Vagina (tissue), 2 donors: ENCODE measurements around the gene ABCB1.

Source experiments
- POLR2AphosphoS5 ChIP-seq, 2 donors: sonication (generic); formaldehyde crosslinking; IDR thresholded peaks; one replicate each; pipeline ENCODE4 v1.9.0; 2017; ENCODE audit warnings: antibody characterized with exemption in 2 of 2, mild to moderate bottlenecking in 2 of 2, low read depth in 1 of 2; ENCODE audit not compliant: insufficient read depth in 1 of 2
- TF ChIP-seq, protein P1 (sequence below), 3 experiments: fragments of 450-650 bp in 2 of 3; fragments of 200-600 bp in 1 of 3; sonication (generic) in 1 of 3; IDR thresholded peaks; one replicate each; pipeline ENCODE4 v1.5.1; 2017 to 2019; ENCODE audit warnings: antibody characterized with exemption in 3 of 3, mild to moderate bottlenecking in 2 of 3, moderate library complexity in 2 of 3

DNA sequence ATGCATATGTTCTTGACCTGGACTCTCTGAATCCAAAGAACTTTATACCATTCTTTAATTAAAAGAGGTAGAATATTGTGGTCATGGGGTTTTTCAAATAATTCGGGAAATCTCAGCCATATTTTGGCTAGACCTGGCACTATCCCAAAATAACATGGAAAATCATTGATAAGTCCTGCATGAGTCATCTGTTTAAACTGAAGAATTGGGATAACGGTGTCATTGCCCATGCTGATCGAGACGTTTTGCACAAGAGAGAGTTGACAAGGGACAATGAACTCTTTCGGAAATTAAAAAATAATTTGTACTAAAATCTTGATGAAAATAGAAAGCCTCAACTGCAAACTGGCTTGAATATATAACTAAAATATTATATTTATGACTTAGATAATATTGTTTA, 105.3 kb downstream of the ABCB1 start:
- TF ChIP-seq, protein P1, sequence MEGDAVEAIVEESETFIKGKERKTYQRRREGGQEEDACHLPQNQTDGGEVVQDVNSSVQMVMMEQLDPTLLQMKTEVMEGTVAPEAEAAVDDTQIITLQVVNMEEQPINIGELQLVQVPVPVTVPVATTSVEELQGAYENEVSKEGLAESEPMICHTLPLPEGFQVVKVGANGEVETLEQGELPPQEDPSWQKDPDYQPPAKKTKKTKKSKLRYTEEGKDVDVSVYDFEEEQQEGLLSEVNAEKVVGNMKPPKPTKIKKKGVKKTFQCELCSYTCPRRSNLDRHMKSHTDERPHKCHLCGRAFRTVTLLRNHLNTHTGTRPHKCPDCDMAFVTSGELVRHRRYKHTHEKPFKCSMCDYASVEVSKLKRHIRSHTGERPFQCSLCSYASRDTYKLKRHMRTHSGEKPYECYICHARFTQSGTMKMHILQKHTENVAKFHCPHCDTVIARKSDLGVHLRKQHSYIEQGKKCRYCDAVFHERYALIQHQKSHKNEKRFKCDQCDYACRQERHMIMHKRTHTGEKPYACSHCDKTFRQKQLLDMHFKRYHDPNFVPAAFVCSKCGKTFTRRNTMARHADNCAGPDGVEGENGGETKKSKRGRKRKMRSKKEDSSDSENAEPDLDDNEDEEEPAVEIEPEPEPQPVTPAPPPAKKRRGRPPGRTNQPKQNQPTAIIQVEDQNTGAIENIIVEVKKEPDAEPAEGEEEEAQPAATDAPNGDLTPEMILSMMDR (IDR thresholded peaks at IDR 0.05), result no peak
- TF ChIP-seq POLR2AphosphoS5 (IDR thresholded peaks at IDR 0.05; ENCODE audit: insufficient read depth in 1 of 2, low read depth in 1 of 2), result no peak
